ENCODE results near the gene GBE1.

GRCh38 chr3:81443457-81443782 is 318.0 kb downstream of the GBE1 start:
- TF ChIP-seq CTCF (IDR thresholded peaks at IDR 0.05; ENCODE audit: low read depth, low read length) (no peak), EZH2phosphoT487 (IDR thresholded peaks at IDR 0.05; ENCODE audit: low read depth) (no peak)
